NB4 (cell line): ENCODE data around the gene BTBD2.

Experiments used
- POLR2A ChIP-seq: IDR thresholded peaks from 2 replicates; pipeline ENCODE4 v1.6.1; 2011; ENCODE audit warnings: mild to moderate bottlenecking; ENCODE audit not compliant: insufficient read length; ENCODE audit errors: extremely low read depth
- TF ChIP-seq, protein P1 (sequence below): IDR thresholded peaks from one replicate; pipeline ENCODE4 v1.5.1; 2012; ENCODE audit warnings: low read depth, low read length

DNA sequence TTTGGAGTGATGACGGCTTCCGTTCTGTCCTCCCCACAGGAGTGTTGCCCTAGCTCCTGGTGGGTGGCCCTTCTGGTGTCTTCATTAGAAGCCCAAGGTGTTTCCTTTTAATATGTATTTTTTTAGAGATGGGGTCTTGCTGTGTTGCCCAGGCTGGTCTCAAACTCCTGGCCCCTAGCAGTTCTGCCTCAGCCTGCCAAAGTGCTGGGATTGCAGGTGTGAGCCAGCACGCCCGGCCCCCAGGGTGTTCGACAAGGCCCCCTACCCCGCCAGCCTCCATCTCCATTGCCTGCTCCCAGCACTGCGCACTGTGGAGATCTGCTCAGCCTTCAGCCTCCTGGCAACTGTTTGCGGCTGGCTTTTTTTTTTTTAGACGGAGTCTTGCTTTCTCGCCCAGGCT is 31.2 kb downstream of the BTBD2 start:
- no peak for TF ChIP-seq POLR2A
- TF ChIP-seq, protein P1, sequence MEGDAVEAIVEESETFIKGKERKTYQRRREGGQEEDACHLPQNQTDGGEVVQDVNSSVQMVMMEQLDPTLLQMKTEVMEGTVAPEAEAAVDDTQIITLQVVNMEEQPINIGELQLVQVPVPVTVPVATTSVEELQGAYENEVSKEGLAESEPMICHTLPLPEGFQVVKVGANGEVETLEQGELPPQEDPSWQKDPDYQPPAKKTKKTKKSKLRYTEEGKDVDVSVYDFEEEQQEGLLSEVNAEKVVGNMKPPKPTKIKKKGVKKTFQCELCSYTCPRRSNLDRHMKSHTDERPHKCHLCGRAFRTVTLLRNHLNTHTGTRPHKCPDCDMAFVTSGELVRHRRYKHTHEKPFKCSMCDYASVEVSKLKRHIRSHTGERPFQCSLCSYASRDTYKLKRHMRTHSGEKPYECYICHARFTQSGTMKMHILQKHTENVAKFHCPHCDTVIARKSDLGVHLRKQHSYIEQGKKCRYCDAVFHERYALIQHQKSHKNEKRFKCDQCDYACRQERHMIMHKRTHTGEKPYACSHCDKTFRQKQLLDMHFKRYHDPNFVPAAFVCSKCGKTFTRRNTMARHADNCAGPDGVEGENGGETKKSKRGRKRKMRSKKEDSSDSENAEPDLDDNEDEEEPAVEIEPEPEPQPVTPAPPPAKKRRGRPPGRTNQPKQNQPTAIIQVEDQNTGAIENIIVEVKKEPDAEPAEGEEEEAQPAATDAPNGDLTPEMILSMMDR = no peak
